IPS-15b (cell line): ENCODE data around the gene PFKFB3.

Experiments
- H3K27me3 ChIP-seq: one replicate; pipeline ENCODE4 v1.6.1; 2013; ENCODE audit warnings: low read length; ENCODE audit not compliant: control insufficient read depth, insufficient read depth
- H3K36me3 ChIP-seq: one replicate; pipeline ENCODE4 v1.6.1; 2013; ENCODE audit warnings: low read length; ENCODE audit not compliant: control insufficient read depth, insufficient read depth
- H3K4me1 ChIP-seq: one replicate; pipeline ENCODE4 v1.6.1; 2013; ENCODE audit warnings: mild to moderate bottlenecking, low read length; ENCODE audit not compliant: control insufficient read depth, insufficient read depth
- H3K4me3 ChIP-seq: one replicate; pipeline ENCODE4 v1.5.1; 2013; ENCODE audit warnings: low read depth, low read length
- H3K9ac ChIP-seq: one replicate; pipeline ENCODE4 v1.6.1; 2013; ENCODE audit warnings: low read depth, mild to moderate bottlenecking, low read length
- H3K9me3 ChIP-seq: one replicate; pipeline ENCODE4 v1.6.1; 2013; ENCODE audit warnings: mild to moderate bottlenecking, low read length; ENCODE audit not compliant: control insufficient read depth, insufficient read depth

The PFKFB3 gene

DNA sequence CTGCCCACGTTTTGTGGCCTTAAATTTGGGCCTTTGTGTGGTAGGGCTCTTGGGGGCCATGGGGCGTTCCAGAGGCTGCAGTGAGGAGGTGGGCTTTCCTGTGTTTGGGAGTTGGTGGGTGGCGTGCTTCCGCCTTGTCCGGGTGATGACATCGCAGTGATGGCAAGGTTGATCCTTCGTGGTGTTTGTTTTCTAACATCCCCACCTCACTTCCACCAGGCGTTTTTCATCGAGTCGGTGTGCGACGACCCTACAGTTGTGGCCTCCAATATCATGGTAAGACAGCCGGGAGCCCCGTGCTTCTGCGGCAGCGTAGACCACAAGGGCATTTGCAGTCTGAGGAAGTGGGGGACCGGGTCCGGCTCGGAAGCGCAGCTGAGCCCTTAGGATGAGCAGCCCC, 14.2 kb downstream of the PFKFB3 start:
- no peaks in the 10 kb centered on the region for H3K4me1 ChIP-seq
- H3K27me3 ChIP-seq: no peaks in the 10 kb centered on the region
- no peak overlapping the region for H3K9ac ChIP-seq
- H3K9me3 ChIP-seq: no peaks in the 10 kb centered on the region
- H3K36me3 ChIP-seq: peaks cover 61% of the 10 kb centered on the region
- no peak overlapping the region for H3K4me3 ChIP-seq

GRCh38 chr10:6217611-6218010, 14.9 kb downstream of the PFKFB3 start:
- Histone ChIP-seq H3K4me1 (no peaks in the 10 kb centered on the region), H3K9me3 (no peaks in the 10 kb centered on the region), H3K9ac (no peak overlapping the region), H3K36me3 (peaks cover 67% of the 10 kb centered on the region), H3K4me3 (no peak overlapping the region), H3K27me3 (no peaks in the 10 kb centered on the region)

GRCh38 chr10:6218692-6219493, 16.2 kb downstream of the PFKFB3 start:
- no peaks in the 10 kb centered on the region for H3K27me3 ChIP-seq
- H3K36me3 ChIP-seq: peaks cover 69% of the 10 kb centered on the region
- H3K9me3 ChIP-seq: no peaks in the 10 kb centered on the region
- H3K4me1 ChIP-seq: no peaks in the 10 kb centered on the region
- no peak overlapping the region for H3K4me3 ChIP-seq
- peak overlapping the region; percentile 24 for H3K9ac ChIP-seq

GRCh38 chr10:6219494-6219836, 16.7 kb downstream of the PFKFB3 start:
- no peaks in the 10 kb centered on the region for H3K27me3 ChIP-seq
- no peak overlapping the region for H3K9ac ChIP-seq
- peaks cover 68% of the 10 kb centered on the region for H3K36me3 ChIP-seq
- no peak overlapping the region for H3K4me3 ChIP-seq
- no peaks in the 10 kb centered on the region for H3K9me3 ChIP-seq
- H3K4me1 ChIP-seq: no peaks in the 10 kb centered on the region

- Histone ChIP-seq H3K4me3 (no peak overlapping the region), H3K4me1 (no peaks in the 10 kb centered on the region), H3K9me3 (no peaks in the 10 kb centered on the region), H3K9ac (no peak overlapping the region), H3K27me3 (no peaks in the 10 kb centered on the region), H3K36me3 (peaks cover 66% of the 10 kb centered on the region)
Measured at GRCh38 chr10:6220418-6221191, 17.9 kb downstream of the PFKFB3 start.

DNA sequence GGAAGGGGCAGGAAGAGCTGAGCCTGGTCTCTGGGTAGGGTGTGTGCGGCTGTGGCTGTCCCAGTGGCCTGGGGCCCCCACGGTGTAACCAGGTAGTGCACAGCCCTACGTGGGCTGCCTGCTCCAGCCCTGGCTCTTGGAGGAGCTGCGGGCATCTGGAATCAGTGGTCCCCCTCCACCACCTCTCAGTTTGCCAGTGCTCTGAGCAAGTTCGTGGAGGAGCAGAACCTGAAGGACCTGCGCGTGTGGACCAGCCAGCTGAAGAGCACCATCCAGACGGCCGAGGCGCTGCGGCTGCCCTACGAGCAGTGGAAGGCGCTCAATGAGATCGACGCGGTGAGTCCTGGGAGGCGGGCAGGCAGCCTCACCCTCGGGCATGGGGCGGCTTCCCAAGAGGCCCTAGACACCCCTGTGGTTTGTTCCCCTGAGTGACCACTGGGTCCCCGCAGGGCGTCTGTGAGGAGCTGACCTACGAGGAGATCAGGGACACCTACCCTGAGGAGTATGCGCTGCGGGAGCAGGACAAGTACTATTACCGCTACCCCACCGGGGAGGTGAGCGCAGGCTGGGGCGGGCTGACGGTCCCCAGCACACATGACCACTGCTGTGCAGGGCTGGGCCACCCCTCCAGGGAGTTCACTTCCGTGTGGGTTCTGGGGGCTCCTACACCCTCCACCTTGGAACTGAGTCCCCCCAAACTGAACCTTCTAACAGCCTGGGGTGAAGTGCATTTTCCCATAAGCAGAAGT, 18.6 kb downstream of the PFKFB3 start:
- no peaks in the 10 kb centered on the region for H3K27me3 ChIP-seq
- H3K4me1 ChIP-seq: no peaks in the 10 kb centered on the region
- no peak overlapping the region for H3K9ac ChIP-seq
- H3K4me3 ChIP-seq: no peak overlapping the region
- no peaks in the 10 kb centered on the region for H3K9me3 ChIP-seq
- peaks cover 71% of the 10 kb centered on the region for H3K36me3 ChIP-seq

DNA sequence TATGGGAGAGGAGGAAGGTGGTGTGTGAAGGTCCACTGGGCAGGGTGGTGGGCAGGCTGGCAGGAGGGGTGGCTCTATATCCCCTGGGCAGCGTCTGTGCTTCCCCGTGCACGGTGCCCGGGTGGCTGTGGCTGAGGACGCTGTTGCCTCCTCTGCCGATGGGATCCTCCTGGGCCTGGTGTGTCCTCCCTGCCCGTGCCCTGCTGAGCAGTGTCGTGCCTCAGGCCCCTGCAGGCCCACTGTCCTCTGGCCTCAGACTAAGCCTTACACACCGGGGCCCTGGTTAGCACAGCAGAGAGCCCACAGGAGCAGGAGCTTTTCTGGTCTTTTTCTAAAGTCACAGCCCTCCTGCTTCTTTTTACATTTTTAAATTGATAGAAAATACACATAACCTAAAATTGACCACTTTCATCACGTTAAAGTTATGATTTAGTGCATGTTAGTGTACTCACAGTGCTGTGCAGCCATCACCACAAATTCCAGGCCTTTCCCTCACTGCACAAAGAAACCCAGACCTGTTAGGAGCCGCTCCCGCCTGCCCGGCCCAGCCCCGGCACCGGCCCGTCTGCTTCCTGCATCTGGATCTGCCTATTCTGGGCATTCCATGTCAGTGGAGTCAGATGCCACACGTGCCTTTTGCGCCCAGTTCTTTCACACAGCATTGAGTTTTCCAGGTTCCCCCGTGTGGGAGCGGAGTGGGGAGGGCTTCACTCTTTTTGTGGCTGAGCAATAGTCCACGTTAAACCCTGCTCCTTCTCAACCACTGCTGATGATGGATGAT, 19.4 kb downstream of the PFKFB3 start:
- Histone ChIP-seq H3K27me3 (no peaks in the 10 kb centered on the region), H3K36me3 (peaks cover 68% of the 10 kb centered on the region), H3K9me3 (no peaks in the 10 kb centered on the region), H3K4me1 (no peaks in the 10 kb centered on the region), H3K9ac (no peak overlapping the region), H3K4me3 (no peak overlapping the region)

DNA sequence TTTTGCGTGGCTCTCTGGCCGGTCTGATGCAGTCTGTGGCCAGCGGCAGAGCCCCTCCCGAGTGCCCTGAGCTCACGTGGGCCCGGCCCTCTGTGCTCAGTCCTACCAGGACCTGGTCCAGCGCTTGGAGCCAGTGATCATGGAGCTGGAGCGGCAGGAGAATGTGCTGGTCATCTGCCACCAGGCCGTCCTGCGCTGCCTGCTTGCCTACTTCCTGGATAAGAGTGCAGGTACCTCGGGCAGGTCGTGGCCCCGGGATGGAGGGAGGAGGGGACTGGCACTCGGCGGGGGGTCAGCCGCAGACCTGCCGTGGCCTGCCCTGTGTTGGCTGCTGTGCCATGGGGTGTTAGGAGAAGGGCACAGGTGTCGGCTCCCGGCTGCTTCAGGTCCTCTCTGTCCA, 20.0 kb downstream of the PFKFB3 start:
- peaks cover 67% of the 10 kb centered on the region for H3K36me3 ChIP-seq
- no peak overlapping the region for H3K9ac ChIP-seq

DNA sequence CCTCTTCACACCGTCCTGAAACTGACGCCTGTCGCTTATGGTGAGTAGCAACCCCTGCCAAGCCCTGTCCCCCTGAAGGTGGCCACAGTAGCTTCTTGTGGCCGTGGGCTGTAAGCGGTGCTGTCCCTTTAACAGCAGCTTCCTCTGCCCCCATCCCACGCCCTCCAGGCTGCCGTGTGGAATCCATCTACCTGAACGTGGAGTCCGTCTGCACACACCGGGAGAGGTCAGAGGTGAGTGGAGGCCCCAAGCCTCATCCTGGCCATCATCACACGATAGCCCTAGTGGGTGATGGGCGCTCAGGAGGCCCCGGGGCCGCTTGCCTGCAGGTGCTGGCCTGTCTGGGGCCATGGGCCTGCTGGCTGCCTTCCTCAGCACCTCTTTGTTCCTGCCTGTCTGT, 21.2 kb downstream of the PFKFB3 start:
- Histone ChIP-seq H3K27me3 (no peaks in the 10 kb centered on the region), H3K9me3 (no peaks in the 10 kb centered on the region), H3K36me3 (peaks cover 72% of the 10 kb centered on the region), H3K9ac (no peak overlapping the region), H3K4me3 (no peak overlapping the region), H3K4me1 (no peaks in the 10 kb centered on the region)

More for the DNA sequence above, 20.0 kb downstream of the PFKFB3 start:
- Histone ChIP-seq H3K27me3 (no peaks in the 10 kb centered on the region), H3K9me3 (no peaks in the 10 kb centered on the region), H3K4me3 (no peak overlapping the region), H3K4me1 (no peaks in the 10 kb centered on the region)

- no peaks in the 10 kb centered on the region for H3K9me3 ChIP-seq
- H3K36me3 ChIP-seq: peaks cover 70% of the 10 kb centered on the region
- no peak overlapping the region for H3K9ac ChIP-seq
- H3K27me3 ChIP-seq: no peaks in the 10 kb centered on the region
- H3K4me1 ChIP-seq: no peaks in the 10 kb centered on the region
- no peak overlapping the region for H3K4me3 ChIP-seq
Measured at GRCh38 chr10:6224781-6225180, 22.0 kb downstream of the PFKFB3 start.

DNA sequence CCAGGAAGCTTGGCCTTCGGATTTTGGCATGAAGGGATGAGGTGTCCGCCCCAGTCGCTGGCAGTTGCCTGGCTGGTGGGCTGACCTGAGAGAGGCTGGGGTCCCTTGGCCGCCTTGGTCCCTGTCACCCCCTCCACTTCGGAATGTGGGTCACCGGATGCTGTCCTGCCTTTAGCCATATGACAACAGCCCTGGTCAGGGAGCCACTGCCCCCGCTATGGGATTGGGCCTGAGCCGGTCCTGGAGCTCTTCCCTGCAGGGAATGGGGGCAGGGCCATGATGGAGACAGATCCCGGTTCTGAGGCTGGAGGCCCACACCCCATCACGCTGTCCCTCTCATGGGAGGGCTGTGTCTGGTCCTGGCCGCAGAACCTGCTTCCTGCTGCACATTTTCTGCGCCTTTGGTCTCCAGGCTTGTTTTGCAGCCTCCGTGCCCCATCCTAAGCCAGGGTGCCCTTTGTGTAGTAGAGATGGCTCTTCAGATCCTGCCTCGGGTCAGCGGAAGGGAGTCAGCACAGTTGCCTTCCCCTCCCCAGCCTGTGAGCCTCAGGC, 22.6 kb downstream of the PFKFB3 start:
- Histone ChIP-seq H3K36me3 (peaks cover 74% of the 10 kb centered on the region), H3K27me3 (no peaks in the 10 kb centered on the region), H3K9ac (no peak overlapping the region), H3K9me3 (no peaks in the 10 kb centered on the region), H3K4me1 (no peaks in the 10 kb centered on the region), H3K4me3 (no peak overlapping the region)
